NAMALWA (cell line): Measurements from ENCODE around the gene VANGL2.

Source experiments
- DNase-seq: peaks from one replicate; pipeline ENCODE4 v3.0.0-alpha.2; 2015; ENCODE audit warnings: low spot score

VANGL2 gene

GRCh38 chr1:160406131-160406968 lies 6.0 kb downstream of the VANGL2 start:
- DNase-seq = no peak

DNA sequence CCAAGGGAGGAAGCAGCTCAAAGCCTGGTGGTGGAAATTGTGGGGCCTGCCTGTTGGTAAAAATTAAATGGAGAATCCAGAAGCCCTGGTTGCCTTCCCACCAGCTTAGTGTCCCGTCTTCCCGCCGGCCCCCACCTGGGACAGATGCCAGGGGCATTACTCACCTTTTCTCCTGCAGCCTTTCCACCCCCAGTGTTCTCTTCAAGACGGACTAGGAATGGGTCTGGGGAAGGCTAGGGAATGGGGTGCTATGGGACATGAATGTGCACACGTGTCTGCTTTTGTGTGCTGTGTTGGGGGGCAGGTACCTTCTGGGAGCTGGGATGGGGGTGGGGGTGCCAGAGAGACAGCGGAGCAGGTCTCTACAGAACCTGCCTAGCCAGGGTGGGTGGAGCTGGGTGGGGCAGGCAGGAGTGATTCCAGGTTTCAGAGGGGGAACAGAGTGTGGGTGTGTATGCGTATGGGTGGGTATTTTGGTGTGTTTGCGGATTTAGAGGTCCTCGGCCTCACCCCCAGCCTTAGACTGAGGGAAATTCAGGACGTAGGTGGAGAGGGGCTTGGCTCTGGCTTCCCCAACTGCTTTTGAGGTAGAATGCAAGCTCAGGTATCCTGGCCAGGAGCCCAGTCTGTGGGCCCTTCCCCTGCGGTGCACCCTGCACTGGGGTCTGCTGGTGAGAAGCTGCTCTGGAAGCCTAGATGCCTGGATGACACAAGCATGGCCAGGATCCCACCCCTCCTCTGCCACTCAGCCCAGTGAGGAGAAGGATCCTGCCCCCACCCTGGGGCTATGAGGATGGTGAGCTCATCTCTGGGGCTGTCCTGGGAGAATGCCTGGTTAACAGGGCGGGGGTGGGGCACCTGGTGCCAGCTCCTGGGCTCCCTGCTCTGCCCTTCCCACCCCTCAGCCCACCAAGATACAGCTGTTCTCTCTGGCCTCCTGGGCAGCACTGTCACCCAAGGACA lies 7.8 kb downstream of the VANGL2 start:
- DNase-seq = no peak

- DNase-seq = no peak
Observed at GRCh38 chr1:160408864-160409263, 8.5 kb downstream of the VANGL2 start.

GRCh38 chr1:160409486-160409885 lies 9.1 kb downstream of the VANGL2 start:
- DNase-seq = no peak

DNA sequence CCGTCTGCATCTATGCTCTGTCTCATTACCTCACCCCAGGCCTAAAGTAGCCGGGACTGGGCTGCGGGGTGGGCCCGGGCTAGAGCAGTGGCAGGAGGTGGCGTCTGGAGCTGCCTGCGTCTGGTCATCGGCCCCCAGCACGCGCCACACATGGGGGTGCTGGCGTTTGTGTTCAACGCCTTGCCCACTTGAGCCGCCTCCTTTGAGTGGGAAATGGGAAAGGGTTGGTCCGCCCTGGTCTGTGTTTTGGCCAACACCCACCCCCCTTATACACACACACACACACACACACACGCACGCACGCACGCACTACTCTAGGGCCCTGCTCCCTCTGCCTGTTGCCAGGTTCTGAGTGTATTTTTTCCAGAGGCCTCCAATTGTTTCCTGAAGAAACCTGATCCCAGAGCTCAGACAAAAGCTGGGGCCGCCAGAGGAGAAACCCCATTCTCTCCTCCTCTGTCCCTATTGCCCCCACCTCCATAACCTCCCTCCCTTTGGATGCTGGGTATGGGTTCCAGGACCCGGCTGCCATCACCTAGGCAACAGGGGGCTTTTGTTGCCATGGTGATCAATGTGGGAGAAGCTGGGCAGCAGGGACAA lies 10.1 kb downstream of the VANGL2 start:
- no peak for DNase-seq

DNA sequence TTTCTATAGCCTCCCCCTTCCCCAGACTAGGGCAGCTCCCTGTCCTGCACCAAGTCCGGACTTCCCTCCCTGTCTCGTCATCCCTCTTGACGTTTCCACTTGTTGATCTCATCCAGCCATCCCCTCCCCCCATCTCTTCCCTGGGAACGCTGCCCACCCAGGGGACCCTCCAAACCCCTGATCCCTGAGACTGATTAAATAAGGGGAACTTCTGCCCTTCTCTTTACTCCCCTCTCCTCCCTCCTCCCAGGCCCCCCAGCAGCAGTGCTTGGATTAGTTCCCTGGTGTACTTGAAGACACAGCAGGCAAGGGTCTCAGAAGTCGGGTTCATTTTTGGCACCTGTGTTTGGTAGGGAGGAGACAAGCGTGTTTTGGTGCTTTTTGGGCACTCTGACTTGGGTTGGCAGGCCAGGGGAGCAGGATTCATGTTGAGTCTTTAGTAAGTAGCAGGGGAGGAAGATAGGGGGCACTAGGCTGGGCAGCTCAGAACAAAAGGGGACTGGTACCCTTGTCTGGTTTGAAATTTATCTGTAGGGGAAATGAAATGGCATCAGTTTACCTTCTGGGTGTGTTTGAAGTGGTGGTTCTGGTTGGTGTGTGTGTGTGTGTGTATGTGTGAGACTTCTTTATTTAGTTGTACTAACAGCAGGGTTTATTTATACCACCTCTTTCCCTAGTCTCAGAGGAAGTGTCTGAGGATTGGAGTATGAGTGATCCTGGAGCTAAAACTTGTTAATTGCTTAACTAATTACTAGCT lies 11.1 kb downstream of the VANGL2 start:
- no peak for DNase-seq

DNA sequence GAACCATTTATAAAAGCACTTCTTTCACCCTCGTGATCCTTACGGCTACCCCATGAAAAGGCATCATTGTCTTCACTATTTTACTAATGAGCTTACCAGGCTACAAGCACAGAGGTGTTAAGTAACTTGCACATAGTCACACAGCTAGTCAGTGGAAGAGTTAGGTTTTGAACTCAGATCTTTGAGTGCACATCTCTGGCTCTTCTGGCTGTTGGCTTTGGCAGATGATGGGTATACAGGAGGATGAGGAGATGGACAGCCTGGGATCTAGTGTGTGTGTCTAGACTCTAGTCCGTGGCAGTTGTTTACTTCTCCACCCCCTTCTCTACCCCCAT lies 11.6 kb downstream of the VANGL2 start:
- DNase-seq = no peak

GRCh38 chr1:160413716-160414115 lies 13.4 kb downstream of the VANGL2 start:
- DNase-seq = no peak

GRCh38 chr1:160414881-160415280 lies 14.5 kb downstream of the VANGL2 start:
- no peak for DNase-seq

GRCh38 chr1:160415696-160416290 lies 15.4 kb downstream of the VANGL2 start:
- no peak for DNase-seq

- no peak for DNase-seq
Observed at GRCh38 chr1:160416369-160416768, 16.0 kb downstream of the VANGL2 start.

DNA sequence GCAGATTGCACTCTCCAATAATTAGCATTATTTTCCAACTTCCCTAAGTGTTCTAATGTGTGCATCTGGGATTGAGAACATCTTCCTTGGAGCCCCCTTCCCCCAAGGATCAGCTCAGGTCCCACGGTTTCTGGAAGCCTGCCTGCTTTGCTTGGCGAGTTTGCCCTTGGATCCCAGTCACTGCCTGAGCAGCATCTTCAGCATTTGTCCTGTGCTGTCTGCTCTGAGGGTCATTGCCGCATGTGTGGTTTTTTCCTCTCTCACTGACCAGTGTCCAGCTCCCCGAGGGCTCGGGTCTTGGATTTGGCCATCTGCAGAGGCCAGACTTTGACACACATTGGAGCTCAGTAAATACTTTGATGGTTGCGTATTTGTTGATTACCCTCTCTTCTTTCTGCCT lies 18.1 kb downstream of the VANGL2 start:
- DNase-seq = no peak

GRCh38 chr1:160419150-160419837 lies 18.9 kb downstream of the VANGL2 start:
- DNase-seq = no peak

GRCh38 chr1:160419838-160420169 lies 19.4 kb downstream of the VANGL2 start:
- DNase-seq = no peak

DNA sequence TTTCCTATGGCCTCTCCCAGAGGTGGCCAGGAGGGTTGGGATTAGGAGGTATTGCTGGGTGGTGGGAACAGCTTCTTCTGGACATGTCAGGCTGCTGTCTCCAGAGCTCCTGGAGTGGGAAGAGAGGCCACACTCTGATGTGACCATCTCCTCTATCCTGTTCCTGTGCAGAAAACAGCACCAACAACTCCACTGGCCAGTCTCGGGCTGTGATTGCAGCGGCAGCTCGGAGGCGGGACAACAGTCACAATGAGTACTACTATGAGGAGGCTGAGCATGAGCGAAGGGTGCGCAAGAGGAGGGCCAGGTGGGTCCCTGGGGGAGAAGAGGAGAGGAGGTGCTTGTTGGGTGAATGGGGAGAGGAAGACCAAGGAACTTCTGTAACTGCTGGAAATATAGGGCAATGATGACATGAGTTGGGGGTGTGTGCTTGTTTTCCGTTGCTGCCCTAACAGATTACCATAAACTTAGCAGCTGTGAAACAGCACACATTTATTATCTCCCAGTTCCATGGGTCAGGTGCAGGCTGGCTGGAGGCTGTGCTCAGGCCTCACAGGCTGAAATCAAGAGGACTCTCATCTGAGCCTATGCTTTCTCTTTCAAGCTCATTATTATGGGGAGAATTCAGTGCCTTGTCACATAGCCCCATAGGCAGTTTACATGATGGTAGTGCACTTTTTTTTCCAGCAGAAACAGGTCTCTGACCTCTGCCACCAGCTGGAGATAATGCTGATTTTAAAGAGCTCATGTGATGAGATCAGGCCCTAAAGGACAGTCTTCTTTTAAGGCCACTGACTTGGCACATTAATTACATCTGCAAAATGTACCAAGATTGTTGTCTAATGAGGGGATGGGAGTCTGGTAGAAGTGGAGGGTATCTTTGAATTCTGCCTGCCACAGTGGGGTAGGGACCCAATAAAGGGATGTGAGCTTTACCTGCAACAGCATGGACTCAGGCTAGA lies 20.8 kb downstream of the VANGL2 start:
- DNase-seq = no peak

- DNase-seq = no peak
Observed at GRCh38 chr1:160421881-160422280, 21.5 kb downstream of the VANGL2 start.

DNA sequence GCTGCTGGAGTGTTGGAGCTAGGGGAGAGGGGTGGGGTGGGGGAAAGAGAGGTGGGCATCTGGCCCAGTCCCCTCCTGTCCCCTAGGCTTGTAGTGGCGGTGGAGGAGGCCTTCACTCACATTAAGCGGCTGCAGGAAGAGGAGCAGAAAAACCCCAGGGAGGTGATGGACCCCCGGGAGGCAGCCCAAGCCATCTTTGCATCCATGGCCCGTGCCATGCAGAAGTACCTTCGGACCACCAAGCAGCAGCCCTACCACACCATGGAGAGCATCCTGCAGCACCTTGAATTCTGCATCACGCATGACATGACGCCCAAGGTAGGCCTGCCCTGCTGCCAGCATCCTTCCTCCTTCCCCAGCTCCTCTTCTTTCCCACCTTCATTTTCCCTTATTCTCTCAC lies 23.6 kb downstream of the VANGL2 start:
- DNase-seq = no peak

- no peak for DNase-seq
Observed at GRCh38 chr1:160425847-160426246, 25.5 kb downstream of the VANGL2 start.

DNA sequence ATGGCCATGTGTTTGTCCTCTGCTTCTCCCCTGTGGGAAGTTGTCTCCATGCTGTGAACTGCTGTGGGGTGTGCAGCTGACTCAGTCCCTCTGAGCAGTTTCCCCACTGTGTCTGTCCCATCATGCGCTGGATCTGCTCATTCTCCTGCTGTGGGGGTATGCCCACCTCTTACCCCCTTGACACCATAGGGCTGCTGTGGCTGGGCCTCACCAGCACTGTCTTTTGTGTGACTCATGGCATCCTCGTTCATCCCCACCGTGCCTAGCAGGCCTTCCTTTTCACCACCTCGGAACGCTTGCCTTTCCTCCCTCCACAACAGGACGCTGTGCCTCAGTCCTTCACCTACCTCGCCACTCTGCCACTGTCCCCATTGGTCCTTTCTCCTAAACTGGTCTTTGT lies 27.3 kb downstream of the VANGL2 start:
- no peak for DNase-seq

GRCh38 chr1:160428053-160428452 lies 27.7 kb downstream of the VANGL2 start:
- DNase-seq = no peak
